Osteoblast (primary cell): Measurements from ENCODE around the gene XAGE2. TPM values are rescaled to one million over a fixed set of nuclear protein-coding genes. Genes with fewer than 3 reads are reported as not detected.

Source experiments
- DNase-seq: peaks from one replicate; pipeline ENCODE4 v3.0.0; 2011; ENCODE audit warnings: low spot score, mixed read lengths; ENCODE audit not compliant: insufficient read length; ENCODE audit errors: missing footprints
- H2AFZ ChIP-seq: 2 replicates; pipeline ENCODE4 v1.6.0; 2011; ENCODE audit warnings: mild to moderate bottlenecking, low read length
- H3K27ac ChIP-seq: 2 replicates; pipeline ENCODE4 v1.5.1; 2011; ENCODE audit warnings: mild to moderate bottlenecking, low read depth, low read length, moderate library complexity
- H3K27me3 ChIP-seq: 2 replicates; pipeline ENCODE4 v1.6.0; 2012; ENCODE audit warnings: mild to moderate bottlenecking, control low read depth, inconsistent platforms, low read length, moderate library complexity; ENCODE audit not compliant: insufficient read depth
- H3K36me3 ChIP-seq: 2 replicates; pipeline ENCODE4 v1.5.1; 2011; ENCODE audit warnings: mild to moderate bottlenecking, low read length, control low read depth, moderate library complexity; ENCODE audit not compliant: insufficient read depth
- H3K4me1 ChIP-seq: 2 replicates; pipeline ENCODE4 v1.5.1; 2011; ENCODE audit warnings: mild to moderate bottlenecking, low read length, control low read depth, moderate library complexity; ENCODE audit not compliant: insufficient read depth
- H3K4me2 ChIP-seq: 2 replicates; pipeline ENCODE4 v1.6.0; 2011; ENCODE audit warnings: mild to moderate bottlenecking, low read length; ENCODE audit not compliant: insufficient read depth
- H3K4me3 ChIP-seq: fragments of 200-600 bp; sonication (generic); 3 replicates; pipeline ENCODE4 v1.5.1; 2012; ENCODE audit warnings: mild to moderate bottlenecking, low read length, inconsistent platforms; ENCODE audit not compliant: insufficient read depth
- H3K79me2 ChIP-seq: 2 replicates; pipeline ENCODE4 v1.6.0; 2012; ENCODE audit warnings: mild to moderate bottlenecking, low read length, control low read depth, inconsistent platforms; ENCODE audit not compliant: insufficient read depth
- H3K9me3 ChIP-seq: 2 replicates; pipeline ENCODE4 v1.5.1; 2011; ENCODE audit warnings: low read depth, low read length, control low read depth
- H4K20me1 ChIP-seq: 2 replicates; pipeline ENCODE4 v1.6.0; 2012; ENCODE audit warnings: mild to moderate bottlenecking, low read length, control low read depth; ENCODE audit not compliant: insufficient read depth
- CTCF ChIP-seq: IDR thresholded peaks from 2 replicates; pipeline ENCODE4 v1.5.1; 2011; ENCODE audit warnings: mild to moderate bottlenecking, low read depth, low read length, moderate library complexity; ENCODE audit errors: extremely low read depth
- total RNA-seq: library from RNA; depleted of rRNA; stranded (reverse); fragments of >200 nt; gene quantifications from 2 replicates; pipeline ENCODE4 v1.2.3, GENCODE V29; 2012

XAGE2 gene
- total RNA-seq, 1 donor = not detected

- Histone ChIP-seq H3K27me3 (peaks cover 13% of the 10 kb centered on the region), H3K9me3 (peaks cover 3% of the 10 kb centered on the region), H3K4me1 (no peaks in the 10 kb centered on the region), H4K20me1 (no peaks in the 10 kb centered on the region), H2AFZ (no peak overlapping the region), H3K36me3 (no peaks in the 10 kb centered on the region), H3K79me2 (no peaks in the 10 kb centered on the region), H3K27ac (no peak overlapping the region), H3K4me3 (no peak overlapping the region), H3K4me2 (no peak overlapping the region)
- no peak for DNase-seq
- TF ChIP-seq CTCF = peak; percentile 17
Measured at GRCh38 chrX:52363247-52363883, 5.5 kb upstream of the XAGE2 start.

DNA sequence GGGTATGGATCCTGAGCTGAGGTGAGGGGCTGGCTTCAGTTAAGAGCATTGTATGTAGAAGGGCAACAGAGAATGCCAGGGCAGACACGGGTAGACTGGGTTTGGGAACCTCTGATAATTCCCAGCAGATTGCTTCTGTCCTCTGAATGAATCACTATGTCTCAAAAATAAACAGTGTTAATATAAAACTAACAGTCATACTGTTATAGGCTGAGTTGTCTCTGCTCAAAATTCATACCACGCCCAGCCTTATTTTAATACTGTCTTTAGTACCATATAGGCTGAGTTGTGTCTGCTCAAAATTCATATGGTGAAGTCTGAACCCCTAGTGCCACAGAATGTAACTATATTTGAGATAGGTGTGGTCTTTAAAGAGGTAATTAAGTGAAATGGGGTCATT lies 10.0 kb downstream of the XAGE2 start:
- Histone ChIP-seq H4K20me1 (no peaks in the 10 kb centered on the region), H3K4me3 (no peak overlapping the region), H2AFZ (no peak overlapping the region), H3K27me3 (peaks cover 7% of the 10 kb centered on the region), H3K4me1 (no peaks in the 10 kb centered on the region), H3K4me2 (no peak overlapping the region), H3K27ac (no peak overlapping the region), H3K36me3 (no peaks in the 10 kb centered on the region), H3K9me3 (no peaks in the 10 kb centered on the region), H3K79me2 (no peaks in the 10 kb centered on the region)
- no peak for TF ChIP-seq CTCF
- DNase-seq = no peak

DNA sequence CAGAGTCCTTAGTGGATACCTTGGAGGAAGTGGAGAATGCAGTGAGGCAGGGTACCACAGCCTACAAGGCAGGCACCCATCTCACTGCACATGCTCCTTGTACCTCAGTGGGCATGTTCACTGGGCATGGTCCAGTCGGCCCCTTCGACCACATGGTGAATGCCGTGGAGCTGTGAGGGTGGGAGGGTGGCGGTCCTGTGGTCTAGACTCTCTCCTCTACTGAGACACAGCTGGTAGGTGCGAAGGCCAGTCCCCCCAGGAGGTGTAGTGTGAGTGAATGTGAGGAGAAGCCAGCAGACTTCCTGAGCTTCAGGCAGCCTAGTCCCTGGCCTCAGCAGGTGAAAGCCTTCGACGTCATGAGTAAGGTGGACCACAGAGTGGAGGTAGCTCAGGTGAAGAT lies 12.2 kb downstream of the XAGE2 start:
- no peak overlapping the region for H3K4me3 ChIP-seq
- H3K36me3 ChIP-seq = no peaks in the 10 kb centered on the region
- H3K79me2 ChIP-seq = no peaks in the 10 kb centered on the region
- peaks cover 7% of the 10 kb centered on the region for H3K27me3 ChIP-seq
- peak; percentile 44 for DNase-seq
- no peaks in the 10 kb centered on the region for H3K9me3 ChIP-seq
- H3K4me2 ChIP-seq = no peak overlapping the region
- no peaks in the 10 kb centered on the region for H3K4me1 ChIP-seq
- TF ChIP-seq CTCF = no peak
- H2AFZ ChIP-seq = no peak overlapping the region
- H4K20me1 ChIP-seq = no peaks in the 10 kb centered on the region
- no peak overlapping the region for H3K27ac ChIP-seq

- H3K36me3 ChIP-seq = no peaks in the 10 kb centered on the region
Measured at GRCh38 chrX:52410439-52411394, 41.9 kb downstream of the XAGE2 start.

More at GRCh38 chrX:52410439-52411394, 41.9 kb downstream of the XAGE2 start:
- H3K4me3 ChIP-seq = no peak overlapping the region
- H3K79me2 ChIP-seq = no peaks in the 10 kb centered on the region
- no peak overlapping the region for H3K4me2 ChIP-seq
- H3K27me3 ChIP-seq = peaks cover 20% of the 10 kb centered on the region
- no peak for DNase-seq
- H3K27ac ChIP-seq = no peak overlapping the region
- TF ChIP-seq CTCF = no peak
- no peaks in the 10 kb centered on the region for H3K9me3 ChIP-seq
- no peaks in the 10 kb centered on the region for H3K4me1 ChIP-seq
- H2AFZ ChIP-seq = no peak overlapping the region
- no peaks in the 10 kb centered on the region for H4K20me1 ChIP-seq
